ENCODE data around the gene FAM241B. TPM values are rescaled to one million over a fixed set of nuclear protein-coding genes. Genes with fewer than 3 reads are reported as not detected.

FAM241B gene
- total RNA-seq, 1 experiment from 2014 or later, result 24.9 TPM

- H3K4me1 ChIP-seq, result no peaks in the 10 kb centered on the region
- H3K36me3 Mint-ChIP-seq (ENCODE audit: insufficient read depth, unreplicated experiment), result no peaks in the 10 kb centered on the region
- no peak overlapping the region for H3K27ac Mint-ChIP-seq (ENCODE audit: unreplicated experiment)
- H3K27me3 Mint-ChIP-seq (ENCODE audit: insufficient read depth, unreplicated experiment), result peaks cover 19% of the 10 kb centered on the region
- no peaks in the 10 kb centered on the region for H3K9me3 Mint-ChIP-seq (ENCODE audit: unreplicated experiment)
- DNase-seq, result no peak
- CTCF ChIA-PET, result no interaction called here
- POLR2A ChIA-PET, result no interaction called here
- H3K4me3 ChIP-seq (ENCODE audit: low read depth, low read length), result no peak overlapping the region
- H3K36me3 ChIP-seq (ENCODE audit: control insufficient read depth, insufficient read depth, low read length), result no peaks in the 10 kb centered on the region
- intact Hi-C loops (cut with micrococcal nuclease; ENCODE audit: unreplicated experiment), result no loop called here
- H3K9me3 ChIP-seq, result no peaks in the 10 kb centered on the region; the same call in 1 of the 2 replicates
- no peak overlapping the region for H3K4me3 Mint-ChIP-seq (ENCODE audit: unreplicated experiment)
- no TSS peak for BruUV-seq (replicated peaks)
- peaks cover 2% of the 10 kb centered on the region for H3K27me3 ChIP-seq (replicated peaks; ENCODE audit: control insufficient read depth, insufficient read depth, low read length)
- H3K4me1 Mint-ChIP-seq (ENCODE audit: low read depth, unreplicated experiment), result no peaks in the 10 kb centered on the region
- no peak for TF ChIP-seq CTCF (IDR thresholded peaks at IDR 0.05; ENCODE audit: insufficient read depth in 1 of 2, low read depth in 1 of 2, low read length in 1 of 2, severe bottlenecking in 1 of 2, unreplicated experiment in 1 of 2)
Observed at GRCh38 chr10:69674786-69675185, 44.7 kb downstream of the FAM241B start.

GRCh38 chr10:69676301-69676700 lies 46.3 kb downstream of the FAM241B start:
- peaks cover 24% of the 10 kb centered on the region for H3K27me3 Mint-ChIP-seq (ENCODE audit: insufficient read depth, unreplicated experiment)
- H3K9me3 Mint-ChIP-seq (ENCODE audit: unreplicated experiment), result no peaks in the 10 kb centered on the region
- no peaks in the 10 kb centered on the region for H3K36me3 Mint-ChIP-seq (ENCODE audit: insufficient read depth, unreplicated experiment)
- peaks cover 2% of the 10 kb centered on the region; the same call in 1 of the 2 replicates for H3K27me3 ChIP-seq (replicated peaks; ENCODE audit: control insufficient read depth, insufficient read depth, low read length)
- BruUV-seq (replicated peaks), result no TSS peak
- DNase-seq, result no peak
- no peak overlapping the region for H3K4me3 ChIP-seq (ENCODE audit: low read depth, low read length)
- H3K27ac Mint-ChIP-seq (ENCODE audit: unreplicated experiment), result no peak overlapping the region
- ChIA-PET CTCF (no interaction called here), POLR2A (no interaction called here)
- H3K36me3 ChIP-seq (ENCODE audit: control insufficient read depth, insufficient read depth, low read length), result no peaks in the 10 kb centered on the region
- intact Hi-C loops (cut with micrococcal nuclease; ENCODE audit: unreplicated experiment), result no loop called here
- no peaks in the 10 kb centered on the region; the same call in 1 of the 2 replicates for H3K9me3 ChIP-seq
- no peaks in the 10 kb centered on the region for H3K4me1 Mint-ChIP-seq (ENCODE audit: low read depth, unreplicated experiment)
- no peak for TF ChIP-seq CTCF (IDR thresholded peaks at IDR 0.05; ENCODE audit: insufficient read depth in 1 of 2, low read depth in 1 of 2, low read length in 1 of 2, severe bottlenecking in 1 of 2, unreplicated experiment in 1 of 2)
- no peak overlapping the region for H3K4me3 Mint-ChIP-seq (ENCODE audit: unreplicated experiment)
- H3K4me1 ChIP-seq, result no peaks in the 10 kb centered on the region

- intact Hi-C loops (cut with micrococcal nuclease; ENCODE audit: unreplicated experiment), result no loop called here
Observed at GRCh38 chr10:69677985-69678654, 48.1 kb downstream of the FAM241B start.

More at GRCh38 chr10:69677985-69678654, 48.1 kb downstream of the FAM241B start:
- Mint-ChIP-seq H3K27ac (ENCODE audit: unreplicated experiment) (no peak overlapping the region), H3K27me3 (ENCODE audit: insufficient read depth, unreplicated experiment) (peaks cover 24% of the 10 kb centered on the region), H3K4me3 (ENCODE audit: unreplicated experiment) (no peak overlapping the region), H3K36me3 (ENCODE audit: insufficient read depth, unreplicated experiment) (no peaks in the 10 kb centered on the region), H3K4me1 (ENCODE audit: low read depth, unreplicated experiment) (no peaks in the 10 kb centered on the region), H3K9me3 (ENCODE audit: unreplicated experiment) (no peaks in the 10 kb centered on the region)
- CTCF ChIA-PET, result no interaction called here
- Histone ChIP-seq H3K4me3 (ENCODE audit: low read depth, low read length) (no peak overlapping the region), H3K27me3 (replicated peaks; ENCODE audit: control insufficient read depth, insufficient read depth, low read length) (peaks cover 2% of the 10 kb centered on the region; the same call in 1 of the 2 replicates), H3K9me3 (no peaks in the 10 kb centered on the region; the same call in 1 of the 2 replicates), H3K36me3 (ENCODE audit: control insufficient read depth, insufficient read depth, low read length) (no peaks in the 10 kb centered on the region), H3K4me1 (no peaks in the 10 kb centered on the region)
- no TSS peak for BruUV-seq (replicated peaks)
- DNase-seq, result no peak
- no peak for TF ChIP-seq CTCF (IDR thresholded peaks at IDR 0.05; ENCODE audit: insufficient read depth in 1 of 2, low read depth in 1 of 2, low read length in 1 of 2, severe bottlenecking in 1 of 2, unreplicated experiment in 1 of 2)
- POLR2A ChIA-PET, result no interaction called here

All from Caco-2 (cell line).